HG03108 (cell line): ENCODE measurements around the gene PRAMEF12.
"Not testable (repeated sequence)": the region's sequence is repeated elsewhere in the genome, so short reads cannot be mapped to it uniquely, and the experiment has no call there.

Experiments used
- ATAC-seq: cut with Tn5 transposase; IDR thresholded peaks from one replicate; pipeline ENCODE4 v1.9.1; 2021; ENCODE audit warnings: moderate library complexity; ENCODE audit not compliant: unreplicated experiment

Gene PRAMEF12

DNA sequence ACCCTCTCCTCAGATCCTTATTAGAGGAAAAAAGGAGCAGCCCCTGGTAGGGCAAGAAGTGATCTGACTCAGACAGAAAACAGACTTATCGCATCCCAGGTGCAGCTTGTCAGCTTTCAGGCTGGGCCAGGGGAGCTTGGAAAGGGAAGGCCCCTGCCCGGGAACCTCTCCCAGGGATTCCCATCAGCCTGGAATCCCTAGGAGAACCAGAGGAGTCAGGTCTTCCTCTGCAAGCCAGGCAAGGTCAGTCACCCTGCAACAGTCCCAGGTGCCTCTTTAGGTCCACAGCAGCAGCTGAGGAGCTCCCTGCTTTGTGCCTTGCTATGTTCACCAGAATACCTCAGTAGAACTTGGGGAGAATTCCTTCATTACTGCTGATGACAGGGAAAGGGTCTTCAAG, 2.9 kb upstream of the PRAMEF12 start:
- no peak for ATAC-seq

DNA sequence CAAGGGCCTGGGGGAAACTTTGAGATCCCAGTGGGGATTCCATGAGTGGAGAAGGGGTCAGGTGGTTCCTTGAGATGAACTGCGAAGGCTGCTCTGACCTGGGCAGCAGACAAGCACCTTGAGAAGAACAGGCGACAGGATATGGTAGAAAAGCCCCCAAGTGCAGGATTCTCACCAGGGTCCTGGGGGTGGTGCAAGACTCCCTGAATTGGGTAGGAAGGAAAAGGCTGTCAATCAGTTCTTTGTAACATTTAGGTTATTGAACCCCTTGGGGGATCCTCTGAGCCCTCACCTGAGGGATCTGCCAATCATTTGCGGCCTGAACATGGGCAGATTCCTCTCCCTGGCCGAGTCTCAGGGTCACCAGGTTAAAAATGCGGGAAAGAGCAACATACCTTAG, 2.4 kb upstream of the PRAMEF12 start:
- no peak for ATAC-seq

DNA sequence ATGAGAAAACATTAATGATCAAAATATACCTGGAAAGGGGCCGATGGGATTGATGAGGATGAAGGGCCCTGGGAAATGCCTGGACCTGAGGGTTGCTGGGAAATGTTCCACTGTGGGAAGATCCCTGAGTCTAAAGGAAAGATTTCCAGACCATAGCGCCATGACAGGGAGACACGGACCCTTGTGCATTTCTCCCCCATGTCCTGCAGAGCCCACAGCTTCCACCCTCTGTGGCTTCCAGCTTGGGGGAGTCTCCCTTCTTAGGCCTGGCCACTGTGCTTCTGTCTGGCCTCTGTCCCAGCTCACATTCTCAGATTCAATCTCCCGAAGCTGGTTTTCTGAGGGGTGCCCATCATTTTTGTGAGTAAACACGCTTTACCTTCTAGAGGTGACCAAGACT, 1.0 kb upstream of the PRAMEF12 start:
- no peak for ATAC-seq

DNA sequence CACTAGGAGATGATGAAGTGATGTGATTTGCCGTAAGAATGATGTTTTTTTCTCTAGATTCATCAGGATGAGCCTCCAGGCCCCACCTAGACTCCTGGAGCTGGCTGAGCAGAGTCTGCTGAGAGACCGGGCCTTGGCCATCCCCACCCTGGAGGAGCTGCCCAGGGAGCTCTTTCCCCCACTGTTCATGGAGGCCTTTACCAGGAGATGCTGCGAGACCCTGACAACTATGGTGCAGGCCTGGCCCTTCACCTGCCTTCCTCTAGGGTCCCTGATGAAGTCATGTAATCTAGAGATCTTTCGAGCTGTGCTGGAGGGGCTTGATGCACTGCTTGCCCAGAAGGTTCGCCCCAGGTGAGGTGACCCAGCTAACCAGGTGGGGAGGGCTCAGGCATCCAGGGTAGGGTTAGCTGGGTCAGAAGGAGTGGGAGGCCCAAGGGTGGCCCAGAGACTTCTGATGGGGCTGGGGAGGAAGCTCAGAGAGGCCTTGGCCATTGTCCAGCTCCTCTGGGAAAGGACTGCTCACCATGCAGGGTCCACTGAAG, 1.3 kb downstream of the PRAMEF12 start:
- ATAC-seq, result no peak

DNA sequence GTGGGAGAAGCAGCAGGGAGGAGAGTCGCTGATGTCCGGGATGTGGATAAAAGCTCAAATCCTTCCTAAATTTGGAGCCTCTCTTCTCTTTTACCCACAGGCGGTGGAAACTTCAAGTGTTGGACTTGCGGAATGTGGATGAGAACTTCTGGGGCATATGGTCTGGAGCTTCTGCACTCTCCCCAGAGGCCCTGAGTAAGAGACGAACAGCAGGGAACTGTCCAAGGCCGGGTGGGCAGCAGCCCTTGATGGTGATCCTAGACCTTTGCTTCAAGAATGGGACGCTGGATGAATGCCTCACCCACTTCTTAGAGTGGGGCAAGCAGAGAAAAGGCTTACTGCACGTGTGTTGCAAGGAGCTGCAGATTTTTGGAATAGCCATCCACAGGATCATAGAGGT, 1.9 kb downstream of the PRAMEF12 start:
- ATAC-seq, result no peak

DNA sequence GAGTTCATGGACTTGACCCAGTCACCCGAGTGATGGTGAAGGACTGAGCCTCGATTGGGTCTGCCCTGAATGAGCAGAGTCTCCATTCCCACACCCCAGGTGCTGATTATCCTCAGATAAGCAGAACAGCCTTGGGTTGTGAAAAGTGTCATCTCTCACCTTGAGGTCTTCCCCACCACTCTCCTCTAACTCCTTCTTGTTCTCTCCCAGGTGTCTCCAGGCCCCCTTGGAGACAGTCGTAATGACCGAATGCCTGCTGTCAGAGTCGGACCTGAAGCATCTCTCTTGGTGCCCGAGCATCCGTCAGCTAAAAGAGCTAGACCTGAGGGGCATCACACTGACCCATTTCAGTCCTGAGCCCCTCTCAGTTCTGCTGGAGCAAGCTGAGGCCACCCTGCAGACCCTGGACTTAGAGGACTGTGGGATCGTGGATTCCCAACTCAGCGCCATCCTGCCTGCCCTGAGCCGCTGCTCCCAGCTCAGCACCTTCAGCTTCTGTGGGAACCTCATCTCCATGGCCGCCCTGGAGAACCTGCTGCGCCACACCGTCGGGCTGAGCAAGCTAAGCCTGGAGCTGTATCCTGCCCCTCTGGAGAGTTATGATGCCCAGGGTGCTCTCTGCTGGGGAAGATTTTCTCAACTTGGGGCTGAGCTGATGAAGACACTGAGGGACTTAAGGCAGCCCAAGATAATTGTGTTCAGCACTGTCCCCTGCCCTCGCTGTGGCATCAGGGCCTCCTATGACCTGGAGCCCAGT, 3.4 kb downstream of the PRAMEF12 start:
- no peak for ATAC-seq

DNA sequence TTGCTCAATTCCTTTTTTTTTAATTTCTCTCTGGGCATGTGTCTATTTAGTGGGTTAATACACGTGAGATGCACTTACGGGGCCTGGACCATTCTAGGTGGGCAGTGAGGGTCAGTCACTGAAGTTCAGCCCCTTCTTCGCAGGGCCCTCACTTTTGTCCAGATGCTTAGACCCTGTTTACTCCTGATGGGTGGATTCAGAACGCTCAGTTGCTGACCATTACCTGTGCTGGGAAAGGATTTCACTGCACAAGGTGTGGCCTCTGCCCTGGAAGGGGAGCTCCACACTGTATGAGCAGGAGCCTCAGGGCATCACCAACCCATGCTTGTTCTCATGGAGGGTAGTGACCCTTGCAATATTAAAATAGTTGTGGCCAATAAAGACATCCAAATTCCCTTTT, 4.5 kb downstream of the PRAMEF12 start:
- no peak for ATAC-seq

DNA sequence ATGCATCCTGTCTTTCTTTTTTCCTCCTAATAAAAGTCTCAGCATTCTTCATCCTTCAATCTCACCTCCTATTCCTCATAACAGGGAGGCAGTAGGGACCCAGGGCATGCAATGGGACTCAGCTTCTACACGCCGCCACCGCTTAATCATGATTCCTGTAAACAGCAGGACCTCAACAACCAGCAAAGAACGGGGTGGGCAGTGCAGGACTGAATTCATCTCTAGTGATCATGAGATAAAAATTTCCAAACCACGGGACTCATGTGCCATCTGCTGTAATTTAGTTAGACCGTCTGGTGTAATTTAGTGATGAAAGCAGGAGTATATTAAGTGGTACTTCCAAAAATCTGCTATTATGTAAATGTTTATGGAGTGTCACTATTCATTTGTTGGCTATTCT, 5.4 kb downstream of the PRAMEF12 start:
- ATAC-seq, result no peak

DNA sequence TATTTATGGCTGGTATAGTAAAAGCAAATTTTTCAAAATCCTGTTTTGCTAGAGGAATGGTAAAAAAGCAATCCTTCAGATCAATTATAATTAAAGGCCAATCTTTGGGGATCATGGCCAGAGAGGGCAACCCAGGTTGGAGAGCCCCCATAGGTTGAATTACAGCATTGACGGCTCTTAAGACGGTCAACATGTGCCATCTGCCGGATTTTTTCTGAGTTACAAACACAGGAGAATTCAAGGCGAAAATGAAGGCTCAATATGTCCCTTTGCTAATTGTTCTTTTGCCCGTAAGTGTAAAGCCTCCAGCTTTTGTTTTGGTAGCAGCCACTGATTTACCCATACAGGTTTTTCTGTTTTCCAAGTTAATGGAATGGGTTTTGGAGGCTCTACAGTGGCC, 8.0 kb downstream of the PRAMEF12 start:
- ATAC-seq, result not testable (repeated sequence)

DNA sequence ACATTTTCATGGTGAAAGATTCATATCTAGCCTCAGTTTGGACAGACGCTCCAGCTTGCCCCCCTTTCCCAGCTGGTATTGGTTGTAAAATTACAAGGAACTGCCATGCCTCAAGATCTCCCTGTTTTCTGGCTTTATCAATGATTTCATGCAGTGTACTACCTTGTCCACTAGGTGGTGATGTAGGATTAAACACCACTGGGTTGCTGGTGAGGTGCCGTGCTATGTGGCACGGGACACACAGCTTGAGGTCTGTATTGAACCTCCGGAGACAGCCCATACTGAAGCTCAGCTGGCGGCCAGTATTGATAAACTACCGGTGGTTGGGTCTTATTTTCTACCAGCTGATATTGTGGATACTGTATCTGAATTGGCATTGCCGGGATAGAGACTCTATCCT, 10.2 kb downstream of the PRAMEF12 start:
- not testable (repeated sequence) for ATAC-seq

DNA sequence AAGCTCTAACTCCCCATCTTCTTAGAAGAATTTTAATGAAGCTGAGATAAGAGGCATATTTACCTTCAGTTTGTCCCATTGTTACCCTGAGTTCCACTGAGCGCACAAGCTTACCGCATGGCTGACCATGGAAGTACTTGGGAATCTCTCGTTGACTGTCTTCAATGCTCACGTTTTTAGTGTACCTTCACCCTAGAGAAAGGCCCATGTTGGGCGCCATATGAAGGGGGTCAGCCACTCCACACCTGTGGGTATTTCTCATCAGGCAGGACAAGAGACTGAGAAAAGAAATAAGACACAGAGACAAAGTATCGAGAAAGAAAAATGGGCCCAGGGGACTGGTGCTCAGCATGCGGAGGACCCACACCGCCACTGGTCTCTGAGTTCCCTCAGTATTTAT, 11.2 kb downstream of the PRAMEF12 start:
- not testable (repeated sequence) for ATAC-seq

DNA sequence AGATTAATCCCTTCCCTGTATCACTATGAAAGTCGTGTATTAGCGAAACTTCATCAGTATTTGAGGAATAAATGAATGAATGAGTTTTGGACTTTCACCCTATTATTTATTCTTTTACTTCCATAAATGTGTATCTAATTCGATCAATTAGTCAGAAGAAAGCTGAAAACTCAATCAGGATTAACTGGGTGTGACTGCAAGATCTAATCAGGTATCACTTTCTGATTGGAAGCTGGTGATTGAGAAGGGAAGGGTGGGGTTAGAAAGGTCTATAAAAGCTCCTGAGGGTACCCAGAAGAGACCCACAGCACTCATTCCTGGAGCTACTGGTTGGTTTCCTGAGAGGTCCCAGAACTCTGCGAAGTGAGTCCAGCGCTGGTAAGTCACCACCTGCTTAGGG, 17.6 kb downstream of the PRAMEF12 start, which contains the start of gene PRAMEF1:
Gene PRAMEF1 (plus strand): TSS at position 301 of the 400 bp plus-strand sequence. CDS start 1,831 bp downstream, outside the sequence.
- ATAC-seq, result not testable (repeated sequence)

DNA sequence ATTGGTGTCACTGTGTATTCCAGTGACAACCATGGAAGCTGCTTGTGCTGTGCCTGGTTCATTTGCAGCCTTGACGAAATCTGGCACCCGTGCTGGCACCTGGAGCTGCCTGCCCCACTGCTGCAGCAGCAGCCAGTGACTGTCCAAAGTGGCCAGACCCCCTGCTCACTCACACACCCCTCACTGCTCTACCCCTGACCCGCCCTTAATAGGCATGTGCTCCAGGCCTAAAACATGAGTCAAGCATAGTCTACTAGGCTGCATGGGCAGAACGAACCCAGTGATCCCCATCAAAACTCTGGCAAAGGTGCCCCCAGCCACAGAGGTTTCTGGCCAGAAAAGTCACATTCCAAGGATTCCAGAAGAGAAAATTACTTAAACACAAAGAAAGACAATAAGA, 25.4 kb downstream of the PRAMEF12 start:
- no peak for ATAC-seq

DNA sequence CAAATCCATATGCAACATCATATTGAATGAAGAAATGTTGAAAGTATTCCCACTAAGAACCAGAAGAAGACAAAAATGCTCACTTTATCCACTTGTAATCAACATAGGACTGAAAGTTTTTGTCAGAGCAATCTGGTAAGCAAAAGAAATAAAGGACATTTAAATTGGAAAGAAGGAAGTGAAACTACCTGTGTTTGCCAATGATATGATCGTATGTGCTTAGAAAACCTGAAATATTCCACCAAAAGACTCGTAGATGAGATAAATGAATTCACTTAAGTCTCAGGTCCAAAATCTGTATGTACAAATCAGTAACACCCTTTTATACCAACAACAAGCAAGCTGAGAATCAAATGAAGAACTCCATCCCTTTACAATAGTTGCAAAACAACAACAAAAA, 26.2 kb downstream of the PRAMEF12 start:
- ATAC-seq, result no peak

DNA sequence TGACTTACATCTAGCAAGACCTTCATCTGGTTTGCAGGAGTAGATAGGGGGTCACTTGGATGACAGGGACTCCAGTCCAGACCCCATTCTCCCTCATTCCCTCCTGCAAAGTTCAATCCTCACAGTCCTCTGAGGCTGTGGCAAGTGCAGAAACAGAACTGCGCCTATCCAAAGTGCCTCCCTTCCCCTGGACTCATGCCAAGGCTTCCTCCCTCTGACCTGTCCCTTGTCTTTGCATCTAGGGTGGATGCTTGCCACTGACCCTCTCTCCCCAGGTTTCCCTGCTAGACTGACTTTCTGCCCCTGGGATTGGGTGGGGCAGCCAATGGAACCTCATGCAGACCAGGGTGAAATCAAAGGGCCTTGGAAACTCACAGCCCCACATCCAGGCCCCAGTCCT, 36.4 kb downstream of the PRAMEF12 start:
- ATAC-seq, result no peak

DNA sequence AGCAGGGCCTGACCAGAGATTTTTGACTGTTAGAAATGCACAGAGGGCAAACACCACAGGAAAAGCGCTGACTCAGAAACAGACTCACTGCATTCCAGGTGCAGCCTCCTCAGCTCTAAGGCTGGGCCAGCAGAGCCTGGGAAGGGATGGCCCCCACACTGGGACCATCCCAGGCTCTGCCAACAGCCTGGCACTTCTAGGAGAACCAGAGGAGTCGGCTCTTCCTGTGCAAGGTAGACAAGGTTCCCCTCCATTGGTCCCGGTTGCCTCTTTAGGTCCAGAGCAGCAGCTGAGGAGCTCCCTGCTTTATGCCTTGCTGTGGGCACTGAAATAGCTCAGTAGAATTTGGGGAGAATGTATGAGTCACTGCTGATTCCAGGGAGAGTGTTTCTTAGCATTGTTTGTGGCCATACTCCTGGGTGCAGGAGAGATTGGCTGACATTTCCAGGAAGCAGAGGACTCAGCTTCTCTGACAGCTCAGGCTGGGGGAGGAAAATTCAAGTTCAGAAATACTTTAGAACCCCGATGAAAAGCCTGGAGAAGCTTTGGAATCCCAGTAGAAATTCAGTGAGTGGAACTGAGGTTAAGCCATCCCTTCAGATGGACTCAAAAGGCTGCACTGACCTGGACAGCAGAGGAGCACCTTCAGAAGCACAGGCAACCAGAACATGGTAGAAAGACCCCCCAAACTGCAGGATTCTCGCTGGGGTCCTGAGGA, 37.3 kb downstream of the PRAMEF12 start:
- ATAC-seq, result no peak

DNA sequence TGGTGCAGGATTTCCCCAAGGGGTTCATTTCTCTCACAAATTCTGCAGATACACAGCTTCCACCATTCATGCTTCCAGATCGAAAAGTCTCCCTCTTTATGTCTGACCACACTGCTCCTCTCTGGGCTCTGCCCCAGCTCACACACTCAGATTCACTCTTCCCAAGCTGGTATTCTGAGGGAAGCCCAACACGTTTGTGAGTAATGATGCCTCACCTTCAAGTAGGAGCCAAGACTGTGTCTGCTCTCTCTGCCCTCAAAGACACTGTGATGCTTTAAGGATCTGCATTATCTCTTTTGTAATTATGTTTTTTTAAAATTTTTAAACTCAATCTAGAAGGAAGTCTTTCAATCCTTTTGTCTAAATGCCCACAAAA, 37.9 kb downstream of the PRAMEF12 start:
- no peak for ATAC-seq

DNA sequence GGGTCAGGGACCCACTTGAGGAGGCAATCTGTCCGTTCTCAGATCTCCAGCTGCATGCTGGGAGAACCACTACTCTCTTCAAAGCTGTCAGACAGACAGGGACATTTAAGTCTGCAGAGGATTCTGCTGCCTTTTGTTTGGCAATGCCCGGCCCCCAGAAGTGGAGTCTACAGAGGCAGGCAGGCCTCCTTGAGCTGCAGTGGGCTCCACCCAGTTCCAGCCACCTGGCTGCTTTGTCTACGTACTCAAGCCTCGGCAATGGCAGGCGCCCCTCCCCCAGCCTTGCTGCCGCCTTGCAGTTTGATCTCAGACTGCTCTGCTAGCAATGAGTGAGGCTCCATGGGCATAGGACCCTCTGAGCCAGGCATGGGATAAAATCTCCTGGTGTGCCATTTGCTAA, 45.5 kb downstream of the PRAMEF12 start:
- ATAC-seq, result not testable (repeated sequence)
